Colonic mucosa (tissue), 4 donors: ENCODE data around the gene HSPB6. TPM values are rescaled to one million over a fixed set of nuclear protein-coding genes. Genes with fewer than 3 reads are reported as not detected.
A peak's percentile ranks its signal among the peaks of the same experiment; 100 is the strongest.

Source experiments
- DNase-seq: peaks from one replicate; pipeline ENCODE4 v3.0.0-alpha.2; 2020
- H3K27ac ChIP-seq: fragments of 200-600 bp; one replicate; pipeline ENCODE4 v1.8.0; 2021
- H3K27me3 ChIP-seq: fragments of 200-600 bp; one replicate; pipeline ENCODE4 v1.8.0; 2021
- H3K36me3 ChIP-seq: fragments of 200-600 bp; one replicate; pipeline ENCODE4 v1.8.0; 2021
- H3K4me1 ChIP-seq: fragments of 200-600 bp; one replicate; pipeline ENCODE4 v1.8.0; 2021; ENCODE audit warnings: mild to moderate bottlenecking
- H3K4me3 ChIP-seq: fragments of 200-600 bp; one replicate; pipeline ENCODE4 v1.8.0; 2021
- H3K9ac ChIP-seq, 2 donors: one replicate each; pipeline ENCODE4 v1.7.0; 2013; ENCODE audit warnings: control low read depth in 2 of 2, low read depth in 2 of 2, low read length in 2 of 2
- H3K9me3 ChIP-seq: fragments of 200-600 bp; one replicate; pipeline ENCODE4 v1.8.0; 2021
- CTCF ChIP-seq: fragments of 200-600 bp; IDR thresholded peaks from one replicate; pipeline ENCODE4 v1.8.0; 2022; ENCODE audit warnings: antibody characterized with exemption, mild to moderate bottlenecking
- intact Hi-C: fragments of 100-400 bp; cut with DNase I; formaldehyde crosslinking; loops from one replicate; pipeline ENCODE4 v1.14.1; 2022
- total RNA-seq, 2 donors: library from RNA; stranded (reverse); fragmentation: NEBNext Ultra II Directional in 1 of 2; extraction: Animal tissue kit (Norgen Biotek cat#: 25700) in 1 of 2; gene quantifications; one replicate each; pipeline ENCODE4 v1.2.1, GENCODE V29; 2021
- donor health status: healthy.
- donor health status: DM: no; HTN: no; CAD: no.
- donor health status: DM: no; HTN: no; CAD: no.

The HSPB6 gene
- total RNA-seq, 2 donors from 2014 or later = 6.3 to 23.6 TPM

- TF ChIP-seq CTCF = no peak
- Histone ChIP-seq H3K27me3 (no peaks in the 10 kb centered on the region), H3K9ac (peak within 1 kb of the TSS; percentile 82 to 97), H3K4me3 (peak within 1 kb of the TSS; percentile 74), H3K9me3 (no peaks in the 10 kb centered on the region), H3K27ac (peak within 1 kb of the TSS; percentile 80), H3K4me1 (no peaks in the 10 kb centered on the region), H3K36me3 (peaks cover 5% of the 10 kb centered on the region)
- peak; percentile 98 for DNase-seq
- intact Hi-C loops = no loop called here
Observed at GRCh38 chr19:35757749-35758608, 1.1 kb upstream of the HSPB6 start, which contains the start of gene PROSER3. Gene PROSER3, plus strand, starts transcription at chr19:35758176. Its CDS starts 40 bp downstream, at chr19:35758216.

GRCh38 chr19:35757231-35757748, 461 bp upstream of the HSPB6 start:
- no peaks in the 10 kb centered on the region for H3K9me3 ChIP-seq

GRCh38 chr19:35755550-35756376, 1.1 kb downstream of the HSPB6 start:
- Histone ChIP-seq H3K36me3 (peaks cover 5% of the 10 kb centered on the region), H3K27me3 (no peaks in the 10 kb centered on the region), H3K27ac (peak overlapping the region; percentile 72), H3K4me1 (no peaks in the 10 kb centered on the region), H3K9me3 (no peaks in the 10 kb centered on the region), H3K9ac (peak overlapping the region; percentile 53 to 55), H3K4me3 (peak overlapping the region; percentile 26)
- intact Hi-C loops = no loop called here
- peak; percentile 73 for DNase-seq
- no peak for TF ChIP-seq CTCF

More at GRCh38 chr19:35757231-35757748, 461 bp upstream of the HSPB6 start:
- TF ChIP-seq CTCF = no peak
- Histone ChIP-seq H3K36me3 (peaks cover 5% of the 10 kb centered on the region), H3K4me3 (peak overlapping the region; percentile 74), H3K27me3 (no peaks in the 10 kb centered on the region), H3K27ac (peak overlapping the region; percentile 72), H3K9ac (peak overlapping the region; percentile 56 to 73), H3K4me1 (no peaks in the 10 kb centered on the region)
- DNase-seq = peak; percentile 70
- intact Hi-C loops = no loop called here

- Histone ChIP-seq H3K27me3 (no peaks in the 10 kb centered on the region), H3K9me3 (no peaks in the 10 kb centered on the region), H3K9ac (peak overlapping the region; percentile 30 to 55), H3K36me3 (peaks cover 5% of the 10 kb centered on the region), H3K4me1 (no peaks in the 10 kb centered on the region), H3K27ac (no peak overlapping the region), H3K4me3 (peak overlapping the region; percentile 26)
- intact Hi-C loops = no loop called here
- DNase-seq = no peak
- TF ChIP-seq CTCF = no peak
Observed at GRCh38 chr19:35755131-35755549, 1.7 kb downstream of the HSPB6 start.

- no peak overlapping the region for H3K4me3 ChIP-seq
- DNase-seq = no peak
- peaks cover 5% of the 10 kb centered on the region for H3K36me3 ChIP-seq
- no peaks in the 10 kb centered on the region for H3K27me3 ChIP-seq
- intact Hi-C loops = no loop called here
- no peaks in the 10 kb centered on the region for H3K9me3 ChIP-seq
- no peaks in the 10 kb centered on the region for H3K4me1 ChIP-seq
- H3K9ac ChIP-seq = peak overlapping the region in 1 of 2 donors; percentile 30
- H3K27ac ChIP-seq = no peak overlapping the region
- TF ChIP-seq CTCF = no peak
Observed at GRCh38 chr19:35754370-35755130, 2.3 kb downstream of the HSPB6 start.
